Peyer's patch (tissue), 4 donors: Measurements from ENCODE around the gene BAHCC1.

Source experiments
- POLR2A ChIP-seq, 2 donors: fragments of 450-650 bp; IDR thresholded peaks; one replicate each; pipeline ENCODE4 v1.5.1; 2017; ENCODE audit warnings: antibody characterized with exemption in 2 of 2, mild to moderate bottlenecking in 2 of 2, moderate library complexity in 2 of 2
- TF ChIP-seq, protein P1 (sequence below), 6 experiments: fragments of 450-650 bp in 4 of 6; fragments of 200-600 bp in 2 of 6; sonication (generic) in 1 of 6; IDR thresholded peaks; one replicate each; pipeline ENCODE4 v1.5.1; 2017 to 2019; ENCODE audit warnings: antibody characterized with exemption in 6 of 6, mild to moderate bottlenecking in 3 of 6, moderate library complexity in 1 of 6

- no peak for TF ChIP-seq POLR2A (IDR thresholded peaks at IDR 0.05)
- TF ChIP-seq, protein P1, sequence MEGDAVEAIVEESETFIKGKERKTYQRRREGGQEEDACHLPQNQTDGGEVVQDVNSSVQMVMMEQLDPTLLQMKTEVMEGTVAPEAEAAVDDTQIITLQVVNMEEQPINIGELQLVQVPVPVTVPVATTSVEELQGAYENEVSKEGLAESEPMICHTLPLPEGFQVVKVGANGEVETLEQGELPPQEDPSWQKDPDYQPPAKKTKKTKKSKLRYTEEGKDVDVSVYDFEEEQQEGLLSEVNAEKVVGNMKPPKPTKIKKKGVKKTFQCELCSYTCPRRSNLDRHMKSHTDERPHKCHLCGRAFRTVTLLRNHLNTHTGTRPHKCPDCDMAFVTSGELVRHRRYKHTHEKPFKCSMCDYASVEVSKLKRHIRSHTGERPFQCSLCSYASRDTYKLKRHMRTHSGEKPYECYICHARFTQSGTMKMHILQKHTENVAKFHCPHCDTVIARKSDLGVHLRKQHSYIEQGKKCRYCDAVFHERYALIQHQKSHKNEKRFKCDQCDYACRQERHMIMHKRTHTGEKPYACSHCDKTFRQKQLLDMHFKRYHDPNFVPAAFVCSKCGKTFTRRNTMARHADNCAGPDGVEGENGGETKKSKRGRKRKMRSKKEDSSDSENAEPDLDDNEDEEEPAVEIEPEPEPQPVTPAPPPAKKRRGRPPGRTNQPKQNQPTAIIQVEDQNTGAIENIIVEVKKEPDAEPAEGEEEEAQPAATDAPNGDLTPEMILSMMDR (IDR thresholded peaks at IDR 0.05): no peak
These were observed 65.7 kb downstream of the BAHCC1 start for GRCh38 chr17:81460856-81461460.
